ENCODE results near the gene HTR6. TPM values are rescaled to one million over a fixed set of nuclear protein-coding genes. Genes with fewer than 3 reads are reported as not detected.

Gene HTR6
- total RNA-seq, 1 donor from 2014 or later, result not detected

GRCh38 chr1:19685994-19686393, 21.3 kb downstream of the HTR6 start:
- H3K27ac ChIP-seq, result no peak overlapping the region
- ATAC-seq (no peak), DNase-seq (no peak)
- H3K36me3 ChIP-seq, result peaks cover 13% of the 10 kb centered on the region
- H3K4me1 ChIP-seq, result no peaks in the 10 kb centered on the region
- intact Hi-C loops (cut with DNase I), result no loop called here
- no peaks in the 10 kb centered on the region for H3K27me3 ChIP-seq
- H3K4me3 ChIP-seq, result no peak overlapping the region
- no peak for TF ChIP-seq CTCF (IDR thresholded peaks at IDR 0.05)
- no peaks in the 10 kb centered on the region for H3K9me3 ChIP-seq

GRCh38 chr1:19687414-19687813, 22.7 kb downstream of the HTR6 start:
- H3K9me3 ChIP-seq, result no peaks in the 10 kb centered on the region
- intact Hi-C loops (cut with DNase I), result no loop called here
- DNase-seq, result no peak
- H3K36me3 ChIP-seq, result peaks cover 5% of the 10 kb centered on the region
- H3K4me1 ChIP-seq, result no peaks in the 10 kb centered on the region
- no peak overlapping the region for H3K27ac ChIP-seq
- no peak for TF ChIP-seq CTCF (IDR thresholded peaks at IDR 0.05)
- no peak for ATAC-seq
- no peak overlapping the region for H3K4me3 ChIP-seq
- no peaks in the 10 kb centered on the region for H3K27me3 ChIP-seq

- no peak for TF ChIP-seq CTCF (IDR thresholded peaks at IDR 0.05)
- H3K4me1 ChIP-seq, result no peaks in the 10 kb centered on the region
- H3K36me3 ChIP-seq, result peaks cover 2% of the 10 kb centered on the region
- no peak overlapping the region for H3K27ac ChIP-seq
- no peaks in the 10 kb centered on the region for H3K27me3 ChIP-seq
- H3K4me3 ChIP-seq, result no peak overlapping the region
- no peaks in the 10 kb centered on the region for H3K9me3 ChIP-seq
- DNase-seq (no peak), ATAC-seq (no peak)
- intact Hi-C loops (cut with DNase I), result no loop called here
Observed at GRCh38 chr1:19688041-19688842, 23.6 kb downstream of the HTR6 start.

- TF ChIP-seq CTCF (IDR thresholded peaks at IDR 0.05), result no peak
- intact Hi-C loops (cut with DNase I), result no loop called here
- ATAC-seq (no peak), DNase-seq (no peak)
- H3K4me3 ChIP-seq, result no peak overlapping the region
- peaks cover 12% of the 10 kb centered on the region for H3K36me3 ChIP-seq
- no peaks in the 10 kb centered on the region for H3K4me1 ChIP-seq
- no peak overlapping the region for H3K27ac ChIP-seq
- no peaks in the 10 kb centered on the region for H3K9me3 ChIP-seq
- no peaks in the 10 kb centered on the region for H3K27me3 ChIP-seq
Observed at GRCh38 chr1:19689085-19689757, 24.5 kb downstream of the HTR6 start.

- intact Hi-C loops (cut with DNase I), result no loop called here
- Histone ChIP-seq H3K9me3 (no peaks in the 10 kb centered on the region), H3K27me3 (no peaks in the 10 kb centered on the region), H3K4me3 (no peak overlapping the region), H3K36me3 (peaks cover 14% of the 10 kb centered on the region), H3K4me1 (no peaks in the 10 kb centered on the region), H3K27ac (no peak overlapping the region)
- ATAC-seq (no peak), DNase-seq (no peak)
- TF ChIP-seq CTCF (IDR thresholded peaks at IDR 0.05), result no peak
Observed at GRCh38 chr1:19689856-19690255, 25.2 kb downstream of the HTR6 start.
